Suprapubic skin (tissue), 4 donors: ENCODE measurements around the gene ARPP19. TPM values are rescaled to one million over a fixed set of nuclear protein-coding genes. Genes with fewer than 3 reads are reported as not detected.
"Not testable (repeated sequence)": the region's sequence is repeated elsewhere in the genome, so short reads cannot be mapped to it uniquely, and the experiment has no call there.

Experiments
- DNase-seq, 2 donors: peaks; one replicate each; pipeline ENCODE4 v3.0.0-alpha.2; 2019; ENCODE audit warnings: low spot score in 2 of 2
- H3K27ac ChIP-seq: fragments of 200-600 bp; sonication (generic); one replicate; pipeline ENCODE4 v1.5.1; 2019
- H3K27me3 ChIP-seq: fragments of 200-600 bp; sonication (generic); one replicate; pipeline ENCODE4 v1.5.1; 2019
- H3K36me3 ChIP-seq: fragments of 200-600 bp; sonication (generic); one replicate; pipeline ENCODE4 v1.5.1; 2019
- H3K4me1 ChIP-seq: fragments of 200-600 bp; sonication (generic); one replicate; pipeline ENCODE4 v1.5.1; 2019
- H3K4me3 ChIP-seq: fragments of 200-600 bp; sonication (generic); one replicate; pipeline ENCODE4 v1.5.1; 2019; ENCODE audit warnings: mild to moderate bottlenecking
- H3K9me3 ChIP-seq: fragments of 200-600 bp; sonication (generic); one replicate; pipeline ENCODE4 v1.5.1; 2019
- CTCF ChIP-seq, 2 donors: fragments of 200-600 bp in 1 of 2; fragments of 450-650 bp in 1 of 2; sonication (generic) in 1 of 2; IDR thresholded peaks; one replicate each; pipeline ENCODE4 v1.5.1; 2016 to 2019; ENCODE audit warnings: antibody characterized with exemption in 2 of 2, mild to moderate bottlenecking in 1 of 2, moderate library complexity in 1 of 2
- EP300 ChIP-seq: sonication (generic); formaldehyde crosslinking; IDR thresholded peaks from one replicate; pipeline ENCODE4 v1.6.1; 2017; ENCODE audit warnings: antibody characterized with exemption
- POLR2A ChIP-seq, 2 donors: fragments of 450-650 bp; IDR thresholded peaks; one replicate each; pipeline ENCODE4 v1.6.1; 2017; ENCODE audit warnings: antibody characterized with exemption in 2 of 2, mild to moderate bottlenecking in 2 of 2, moderate library complexity in 2 of 2
- POLR2AphosphoS5 ChIP-seq, 3 donors: sonication (generic); formaldehyde crosslinking; IDR thresholded peaks; one replicate each; pipeline ENCODE4 v1.6.1; 2017; ENCODE audit warnings: antibody characterized with exemption in 3 of 3
- WGBS: methylation state at CpG from one replicate; pipeline ENCODE4 v1.1.5; 2018; 5-methylcytosine and 5-hydroxymethylcytosine counted together
- total RNA-seq, 4 donors: library from RNA; depleted of rRNA; stranded (reverse); fragments of >200 nt; gene quantifications; one replicate each; pipeline ENCODE4 v1.1.0, GENCODE V29; 2016

Gene ARPP19
- total RNA-seq, 4 donors from 2014 or later: 69.5 to 96.5 (median 86.8) TPM

GRCh38 chr15:52515343-52515742 lies 53.5 kb downstream of the ARPP19 start:
- no peak for DNase-seq
- Histone ChIP-seq H3K4me3 (no peak overlapping the region), H3K27me3 (no peaks in the 10 kb centered on the region), H3K4me1 (peaks cover 17% of the 10 kb centered on the region), H3K36me3 (no peaks in the 10 kb centered on the region), H3K9me3 (no peaks in the 10 kb centered on the region), H3K27ac (no peak overlapping the region)
- no peak for TF ChIP-seq POLR2A (IDR thresholded peaks at IDR 0.05)
- TF ChIP-seq EP300: no peak
- no peak for TF ChIP-seq CTCF (IDR thresholded peaks at IDR 0.05)
- no peak for TF ChIP-seq POLR2AphosphoS5 (IDR thresholded peaks at IDR 0.05)
- 90% methylated on average over 2 of the region's 2 CpGs for WGBS

- no peak for DNase-seq
- Histone ChIP-seq H3K36me3 (no peaks in the 10 kb centered on the region), H3K9me3 (no peaks in the 10 kb centered on the region), H3K4me1 (peaks cover 18% of the 10 kb centered on the region), H3K27me3 (no peaks in the 10 kb centered on the region), H3K4me3 (no peak overlapping the region), H3K27ac (no peak overlapping the region)
- TF ChIP-seq CTCF (IDR thresholded peaks at IDR 0.05) (no peak), EP300 (no peak), POLR2A (IDR thresholded peaks at IDR 0.05) (no peak), POLR2AphosphoS5 (IDR thresholded peaks at IDR 0.05) (no peak)
- 58% methylated on average over 1 of the region's 1 CpG for WGBS
These were observed 54.3 kb downstream of the ARPP19 start for GRCh38 chr15:52514482-52514881.

- H3K4me1 ChIP-seq: peaks cover 20% of the 10 kb centered on the region
- WGBS: 91% methylated on average over 8 of the region's 8 CpGs
- not testable (repeated sequence) for H3K4me3 ChIP-seq, DNase-seq, H3K36me3 ChIP-seq, H3K27me3 ChIP-seq, H3K9me3 ChIP-seq, H3K27ac ChIP-seq
These were observed 56.0 kb downstream of the ARPP19 start for GRCh38 chr15:52512869-52513268.

- Histone ChIP-seq H3K4me3 (no peak overlapping the region), H3K4me1 (peaks cover 30% of the 10 kb centered on the region), H3K36me3 (no peaks in the 10 kb centered on the region), H3K27ac (no peak overlapping the region), H3K27me3 (no peaks in the 10 kb centered on the region), H3K9me3 (no peaks in the 10 kb centered on the region)
- DNase-seq: no peak
- WGBS: 62% methylated on average over 2 of the region's 2 CpGs
- no peak for TF ChIP-seq POLR2AphosphoS5 (IDR thresholded peaks at IDR 0.05)
These were observed 57.7 kb downstream of the ARPP19 start for GRCh38 chr15:52511084-52511483.

GRCh38 chr15:52509500-52510245 lies 59.2 kb downstream of the ARPP19 start:
- no peak for DNase-seq
- H3K27me3 ChIP-seq: no peaks in the 10 kb centered on the region
- no peak overlapping the region for H3K27ac ChIP-seq
- peaks cover 29% of the 10 kb centered on the region for H3K4me1 ChIP-seq
- no peaks in the 10 kb centered on the region for H3K9me3 ChIP-seq
- 73% methylated on average over 3 of the region's 3 CpGs for WGBS
- no peaks in the 10 kb centered on the region for H3K36me3 ChIP-seq
- TF ChIP-seq POLR2AphosphoS5 (IDR thresholded peaks at IDR 0.05): no peak
- TF ChIP-seq CTCF (IDR thresholded peaks at IDR 0.05): no peak
- TF ChIP-seq POLR2A (IDR thresholded peaks at IDR 0.05): no peak
- no peak for TF ChIP-seq EP300
- no peak overlapping the region for H3K4me3 ChIP-seq

- Histone ChIP-seq H3K36me3 (no peaks in the 10 kb centered on the region), H3K4me1 (peaks cover 30% of the 10 kb centered on the region), H3K4me3 (no peak overlapping the region), H3K9me3 (no peaks in the 10 kb centered on the region), H3K27ac (no peak overlapping the region), H3K27me3 (no peaks in the 10 kb centered on the region)
- no peak for DNase-seq
- TF ChIP-seq POLR2A (IDR thresholded peaks at IDR 0.05) (no peak), CTCF (IDR thresholded peaks at IDR 0.05) (no peak), EP300 (no peak), POLR2AphosphoS5 (IDR thresholded peaks at IDR 0.05) (no peak)
- 80% methylated on average over 6 of the region's 6 CpGs for WGBS
These were observed 62.3 kb downstream of the ARPP19 start for GRCh38 chr15:52506549-52506948.
